Smooth muscle cell (in vitro differentiated cells): Measurements from ENCODE around the gene ART5. TPM values are rescaled to one million over a fixed set of nuclear protein-coding genes. Genes with fewer than 3 reads are reported as not detected.

Experiments used
- DNase-seq: peaks from one replicate; lab custom pipeline; 2025; ENCODE audit not compliant: unreplicated experiment; lab: John Stamatoyannopoulos, UW
- H2AFZ ChIP-seq: fragments of 200-600 bp; sonication (generic); 2 replicates; pipeline ENCODE4 v1.6.0; 2016; ENCODE audit warnings: antibody characterized with exemption, low read depth, mild to moderate bottlenecking
- H3F3A ChIP-seq: fragments of 200-600 bp; sonication (generic); 2 replicates; pipeline ENCODE4 v1.6.0; 2017; ENCODE audit warnings: antibody characterized with exemption, low read depth
- H3K27ac ChIP-seq: fragments of 200-600 bp; sonication (generic); 2 replicates; pipeline ENCODE4 v1.5.1; 2016; ENCODE audit warnings: low read depth, mild to moderate bottlenecking
- H3K27me3 ChIP-seq: fragments of 200-600 bp; sonication (generic); 2 replicates; pipeline ENCODE4 v1.6.1; 2016; ENCODE audit warnings: low read depth, mild to moderate bottlenecking
- H3K36me3 ChIP-seq: fragments of 200-600 bp; sonication (generic); 2 replicates; pipeline ENCODE4 v1.5.1; 2016; ENCODE audit warnings: low read depth
- H3K4me1 ChIP-seq: fragments of 200-600 bp; sonication (generic); 2 replicates; pipeline ENCODE4 v1.5.1; 2016; ENCODE audit warnings: low read depth
- H3K4me2 ChIP-seq: fragments of 200-600 bp; sonication (generic); 2 replicates; pipeline ENCODE4 v1.6.0; 2016; ENCODE audit warnings: mild to moderate bottlenecking
- H3K4me3 ChIP-seq: fragments of 200-600 bp; sonication (generic); 2 replicates; pipeline ENCODE4 v1.5.1; 2016; ENCODE audit warnings: mild to moderate bottlenecking
- H3K79me2 ChIP-seq: fragments of 200-600 bp; sonication (generic); 2 replicates; pipeline ENCODE4 v1.6.0; 2016; ENCODE audit warnings: low read depth, mild to moderate bottlenecking
- H3K9ac ChIP-seq: fragments of 200-600 bp; sonication (generic); 2 replicates; pipeline ENCODE4 v1.6.0; 2016; ENCODE audit warnings: low read depth
- H3K9me3 ChIP-seq: fragments of 200-600 bp; sonication (generic); replicated peaks from 2 replicates; pipeline ENCODE4 v1.5.1; 2016; ENCODE audit warnings: low read depth
- H4K20me1 ChIP-seq: fragments of 200-600 bp; sonication (generic); 2 replicates; pipeline ENCODE4 v1.6.0; 2016; ENCODE audit warnings: low read depth
- WGBS: methylation state at CpG from one replicate; pipeline ENCODE4 v1.1.7; 2016; ENCODE audit warnings: low lambda C conversion rate; 5-methylcytosine and 5-hydroxymethylcytosine counted together
- polyA plus RNA-seq: library from polyadenylated mRNA; unstranded; fragments of >200 nt; fragmentation: Nextera tagmentation; extraction: Ambion mirVana; gene quantifications from 2 replicates; pipeline ENCODE4 v1.2.1, GENCODE V29; 2016
- total RNA-seq: library from RNA; depleted of rRNA; stranded (reverse); fragments of >200 nt; gene quantifications from 2 replicates; pipeline ENCODE4 v1.2.3, GENCODE V29; 2014
- TF ChIP-seq, protein P1 (sequence below): fragments of 200-600 bp; sonication (generic); IDR thresholded peaks from 2 replicates; pipeline ENCODE4 v1.5.1; 2017; ENCODE audit warnings: borderline replicate concordance, mild to moderate bottlenecking, antibody characterized with exemption; ENCODE audit not compliant: insufficient read depth, poor library complexity, severe bottlenecking

The ART5 gene
- total and polyA plus RNA-seq, 2 experiments from 2014 or later = 3.5 to 5.2 TPM

DNA sequence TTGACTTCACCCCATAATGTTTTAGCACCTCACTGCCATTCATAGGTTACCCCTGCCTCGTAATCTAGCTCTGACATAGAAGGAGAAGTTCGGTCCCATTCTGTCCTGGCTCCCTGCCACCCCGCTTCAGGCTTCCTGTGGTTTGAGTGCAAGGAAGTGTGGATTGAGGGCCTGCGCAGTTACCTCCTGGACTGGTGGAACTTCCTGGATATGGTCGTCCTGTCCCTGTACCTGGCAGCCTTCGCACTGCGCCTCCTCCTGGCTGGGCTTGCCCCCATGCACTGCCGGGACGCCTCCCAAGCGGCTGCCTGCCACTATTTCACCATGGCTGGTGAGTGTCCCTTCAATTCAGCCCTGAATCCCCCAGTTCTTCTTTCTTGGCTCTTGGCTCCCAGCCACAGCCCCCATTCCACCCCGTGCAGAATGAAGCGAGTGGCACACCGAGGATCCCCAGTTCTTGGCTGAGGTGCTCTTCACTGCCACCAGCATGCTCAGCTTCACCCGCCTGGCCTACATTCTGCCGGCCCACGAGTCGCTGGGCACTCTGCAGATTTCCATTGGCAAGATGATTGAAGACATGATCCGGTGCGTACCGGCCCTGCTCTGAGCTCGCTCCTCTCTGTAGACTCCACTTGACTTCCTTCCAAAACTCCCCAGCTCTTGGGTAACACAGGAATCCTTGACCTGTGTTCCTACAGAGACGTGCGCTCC is 15.4 kb downstream of the ART5 start:
- Histone ChIP-seq H3K79me2 (no peaks in the 10 kb centered on the region), H3F3A (no peaks in the 10 kb centered on the region), H3K4me1 (no peaks in the 10 kb centered on the region), H3K9ac (no peak overlapping the region), H2AFZ (no peak overlapping the region), H3K36me3 (no peaks in the 10 kb centered on the region), H3K27ac (peak overlapping the region; percentile 47), H3K4me2 (no peak overlapping the region), H4K20me1 (no peaks in the 10 kb centered on the region), H3K4me3 (no peak overlapping the region), H3K9me3 (no peaks in the 10 kb centered on the region), H3K27me3 (no peaks in the 10 kb centered on the region)
- no peak for DNase-seq
- WGBS = 95% methylated on average over 23 of the region's 23 CpGs
- TF ChIP-seq, protein P1, sequence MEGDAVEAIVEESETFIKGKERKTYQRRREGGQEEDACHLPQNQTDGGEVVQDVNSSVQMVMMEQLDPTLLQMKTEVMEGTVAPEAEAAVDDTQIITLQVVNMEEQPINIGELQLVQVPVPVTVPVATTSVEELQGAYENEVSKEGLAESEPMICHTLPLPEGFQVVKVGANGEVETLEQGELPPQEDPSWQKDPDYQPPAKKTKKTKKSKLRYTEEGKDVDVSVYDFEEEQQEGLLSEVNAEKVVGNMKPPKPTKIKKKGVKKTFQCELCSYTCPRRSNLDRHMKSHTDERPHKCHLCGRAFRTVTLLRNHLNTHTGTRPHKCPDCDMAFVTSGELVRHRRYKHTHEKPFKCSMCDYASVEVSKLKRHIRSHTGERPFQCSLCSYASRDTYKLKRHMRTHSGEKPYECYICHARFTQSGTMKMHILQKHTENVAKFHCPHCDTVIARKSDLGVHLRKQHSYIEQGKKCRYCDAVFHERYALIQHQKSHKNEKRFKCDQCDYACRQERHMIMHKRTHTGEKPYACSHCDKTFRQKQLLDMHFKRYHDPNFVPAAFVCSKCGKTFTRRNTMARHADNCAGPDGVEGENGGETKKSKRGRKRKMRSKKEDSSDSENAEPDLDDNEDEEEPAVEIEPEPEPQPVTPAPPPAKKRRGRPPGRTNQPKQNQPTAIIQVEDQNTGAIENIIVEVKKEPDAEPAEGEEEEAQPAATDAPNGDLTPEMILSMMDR = no peak

DNA sequence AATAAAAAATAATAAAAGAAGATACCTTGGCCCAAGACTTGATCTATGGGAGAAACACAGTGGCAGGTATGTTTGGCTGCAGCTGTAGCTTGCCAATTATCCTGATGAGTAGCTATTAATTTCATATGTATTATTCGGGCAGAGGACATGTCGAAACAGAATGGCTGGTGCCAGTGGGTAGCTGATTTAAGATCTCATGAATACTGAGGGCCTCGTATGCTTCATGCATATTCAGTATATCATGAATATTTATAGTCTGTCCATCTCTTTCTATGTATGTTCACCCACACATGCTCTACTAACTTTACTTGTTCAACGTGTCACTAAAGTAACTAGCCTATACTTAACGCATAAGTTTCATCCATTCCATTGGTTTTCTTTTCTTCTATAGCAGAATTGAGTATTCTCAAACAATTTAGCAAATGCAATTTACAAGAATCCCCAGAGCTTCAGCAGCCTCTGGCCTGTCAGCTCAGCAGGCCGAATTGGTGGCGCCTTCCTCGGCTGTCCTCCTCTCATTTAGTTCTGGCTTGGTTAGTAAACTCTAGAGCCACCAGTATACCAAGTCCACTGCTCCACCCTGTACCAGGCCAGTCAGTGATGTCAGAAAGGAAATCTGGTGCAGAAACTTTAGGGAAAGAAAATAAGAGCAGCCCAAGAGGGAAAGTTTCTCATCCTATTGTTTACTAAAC is 17.9 kb downstream of the ART5 start:
- H3K4me2 ChIP-seq = no peak overlapping the region
- H2AFZ ChIP-seq = no peak overlapping the region
- TF ChIP-seq, protein P1 = no peak
- H3K4me3 ChIP-seq = no peak overlapping the region
- no peaks in the 10 kb centered on the region for H3K79me2 ChIP-seq
- no peaks in the 10 kb centered on the region for H3K36me3 ChIP-seq
- H3F3A ChIP-seq = no peaks in the 10 kb centered on the region
- no peaks in the 10 kb centered on the region for H3K9me3 ChIP-seq
- no peak for DNase-seq
- no peak overlapping the region for H3K27ac ChIP-seq
- no peak overlapping the region for H3K9ac ChIP-seq
- H4K20me1 ChIP-seq = no peaks in the 10 kb centered on the region
- 60% methylated on average over 8 of the region's 8 CpGs for WGBS
- no peaks in the 10 kb centered on the region for H3K27me3 ChIP-seq
- no peaks in the 10 kb centered on the region for H3K4me1 ChIP-seq

DNA sequence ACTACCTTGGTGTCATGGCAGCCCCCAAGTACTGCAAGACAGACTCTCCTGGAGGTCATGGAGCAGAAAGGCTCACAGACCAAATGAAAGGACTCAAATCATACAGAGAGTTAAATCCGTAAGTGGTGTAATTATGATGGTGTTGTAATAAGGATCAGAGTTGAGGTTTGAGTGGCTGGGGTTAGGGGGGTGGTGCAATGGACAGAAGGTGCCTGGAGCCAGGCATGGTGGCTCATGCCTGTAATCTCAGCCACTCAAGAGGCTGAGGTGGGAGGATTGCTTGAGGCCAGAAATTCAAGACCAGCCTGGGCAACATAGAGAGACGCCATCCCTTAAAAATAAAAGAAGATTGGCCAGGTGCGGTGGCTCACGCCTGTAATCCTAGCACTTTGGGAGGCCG is 18.7 kb downstream of the ART5 start:
- Histone ChIP-seq H4K20me1 (no peaks in the 10 kb centered on the region), H3K79me2 (no peaks in the 10 kb centered on the region), H3K4me3 (no peak overlapping the region), H3K27me3 (no peaks in the 10 kb centered on the region), H3K9ac (no peak overlapping the region), H2AFZ (no peak overlapping the region), H3K9me3 (no peaks in the 10 kb centered on the region), H3F3A (no peaks in the 10 kb centered on the region), H3K36me3 (no peaks in the 10 kb centered on the region), H3K27ac (no peak overlapping the region), H3K4me1 (no peaks in the 10 kb centered on the region), H3K4me2 (no peak overlapping the region)
- 94% methylated on average over 5 of the region's 5 CpGs for WGBS
- no peak for DNase-seq
- TF ChIP-seq, protein P1 = no peak
